GM19372 (cell line): ENCODE measurements around the gene KCNQ1.
"Not testable (repeated sequence)": the region's sequence is repeated elsewhere in the genome, so short reads cannot be mapped to it uniquely, and the experiment has no call there.

Experiments used
- ATAC-seq: cut with Tn5 transposase; IDR thresholded peaks from one replicate; pipeline ENCODE4 v1.9.1; 2021; ENCODE audit warnings: mild to moderate bottlenecking, low read depth, moderate library complexity; ENCODE audit not compliant: unreplicated experiment

The KCNQ1 gene

DNA sequence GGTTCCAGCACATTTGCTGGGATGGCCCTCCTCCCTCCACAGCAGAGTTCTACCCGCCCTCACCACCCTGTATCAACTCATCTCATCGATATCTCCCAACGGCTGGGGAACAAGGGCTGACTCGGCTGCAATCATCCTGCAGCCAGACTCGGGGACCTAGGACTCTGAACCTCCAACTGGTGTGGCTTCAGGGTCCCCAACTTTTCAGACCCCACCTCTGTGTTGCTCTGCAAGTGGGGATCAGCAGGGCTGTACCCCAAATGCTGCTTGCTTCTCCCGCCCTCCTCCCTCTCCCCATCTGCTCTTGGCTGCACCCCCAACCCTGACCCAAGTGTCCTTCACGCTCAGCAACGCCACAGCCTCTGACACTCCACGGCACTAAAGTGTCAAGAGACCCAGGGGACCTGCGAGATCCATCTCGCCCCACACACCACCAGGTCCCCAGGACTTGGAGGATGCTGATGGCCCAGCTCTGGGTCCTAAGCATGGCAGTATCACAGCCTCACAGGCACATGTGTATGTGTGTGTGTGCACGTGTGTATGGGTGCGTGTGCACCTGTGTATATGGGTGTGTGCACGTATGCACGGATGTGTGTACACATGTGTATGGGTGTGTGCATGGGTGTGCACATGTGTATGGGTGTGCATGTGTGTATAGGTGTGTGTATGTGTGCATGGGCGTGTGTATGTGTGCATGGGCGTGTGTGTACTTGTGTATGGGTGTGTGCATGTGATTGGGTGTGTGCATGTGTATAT is 26.4 kb downstream of the KCNQ1 start:
- ATAC-seq = no peak

GRCh38 chr11:2471804-2472096 is 26.9 kb downstream of the KCNQ1 start:
- no peak for ATAC-seq

- ATAC-seq = no peak
These were observed 27.8 kb downstream of the KCNQ1 start for GRCh38 chr11:2472428-2473186.

GRCh38 chr11:2473361-2474058 is 28.7 kb downstream of the KCNQ1 start:
- no peak for ATAC-seq

GRCh38 chr11:2474059-2474901 is 29.5 kb downstream of the KCNQ1 start:
- no peak for ATAC-seq

DNA sequence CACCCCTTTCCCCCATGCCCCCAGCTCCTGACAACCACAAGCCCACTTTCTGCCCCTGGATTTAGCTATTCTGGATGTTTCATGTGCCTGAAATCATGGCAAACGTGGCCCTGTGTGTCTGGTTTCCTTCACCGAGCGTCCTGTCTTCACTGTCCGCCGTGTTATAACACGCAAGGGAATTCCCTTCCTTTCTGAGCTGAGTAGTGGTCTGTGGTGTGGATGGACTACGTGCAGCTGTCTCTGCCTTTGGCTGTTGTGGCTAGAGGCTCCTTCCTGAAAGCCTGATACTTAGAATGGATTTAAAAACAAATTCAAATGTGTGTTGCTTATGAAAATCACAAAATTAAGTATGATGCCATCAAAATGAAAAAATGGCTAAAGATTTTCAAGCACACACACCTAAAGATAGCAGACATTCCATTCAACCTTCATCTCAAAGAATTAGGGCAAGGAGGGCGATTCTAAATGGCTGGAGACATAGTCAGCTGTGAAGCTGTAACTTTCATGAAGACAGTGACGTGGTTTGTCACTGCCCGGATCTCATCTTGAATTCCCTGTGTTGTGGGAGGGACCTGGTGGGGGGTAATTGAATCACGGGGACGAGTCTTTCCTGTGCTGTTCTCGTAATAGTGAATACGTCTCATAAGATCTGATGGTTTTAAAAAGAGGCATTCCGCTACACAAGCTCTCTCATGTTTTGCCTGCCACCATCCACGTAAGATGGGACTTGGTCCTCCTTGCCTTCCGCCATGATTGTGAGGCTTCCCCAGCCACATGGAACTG is 30.5 kb downstream of the KCNQ1 start:
- ATAC-seq = no peak

GRCh38 chr11:2477254-2477653 is 32.4 kb downstream of the KCNQ1 start:
- ATAC-seq = no peak

DNA sequence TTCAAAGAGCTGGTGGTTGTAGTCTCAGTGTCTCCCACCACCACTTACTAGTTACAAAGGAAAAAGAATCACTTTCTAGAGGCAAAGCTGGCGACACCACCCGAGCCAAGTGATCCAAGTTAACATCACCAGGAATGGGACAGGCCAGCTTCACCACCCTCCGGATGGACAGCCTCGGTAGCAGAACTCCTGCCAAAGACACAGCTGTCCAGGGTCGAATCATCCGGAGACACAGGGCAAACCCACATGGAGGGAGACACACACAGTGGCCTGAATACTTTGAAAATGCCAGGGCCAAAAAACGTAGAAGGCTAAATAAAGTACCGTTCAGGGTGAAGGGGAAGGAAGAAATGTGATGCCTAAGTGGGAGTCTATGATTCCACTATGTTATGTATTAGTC is 33.1 kb downstream of the KCNQ1 start:
- no peak for ATAC-seq

DNA sequence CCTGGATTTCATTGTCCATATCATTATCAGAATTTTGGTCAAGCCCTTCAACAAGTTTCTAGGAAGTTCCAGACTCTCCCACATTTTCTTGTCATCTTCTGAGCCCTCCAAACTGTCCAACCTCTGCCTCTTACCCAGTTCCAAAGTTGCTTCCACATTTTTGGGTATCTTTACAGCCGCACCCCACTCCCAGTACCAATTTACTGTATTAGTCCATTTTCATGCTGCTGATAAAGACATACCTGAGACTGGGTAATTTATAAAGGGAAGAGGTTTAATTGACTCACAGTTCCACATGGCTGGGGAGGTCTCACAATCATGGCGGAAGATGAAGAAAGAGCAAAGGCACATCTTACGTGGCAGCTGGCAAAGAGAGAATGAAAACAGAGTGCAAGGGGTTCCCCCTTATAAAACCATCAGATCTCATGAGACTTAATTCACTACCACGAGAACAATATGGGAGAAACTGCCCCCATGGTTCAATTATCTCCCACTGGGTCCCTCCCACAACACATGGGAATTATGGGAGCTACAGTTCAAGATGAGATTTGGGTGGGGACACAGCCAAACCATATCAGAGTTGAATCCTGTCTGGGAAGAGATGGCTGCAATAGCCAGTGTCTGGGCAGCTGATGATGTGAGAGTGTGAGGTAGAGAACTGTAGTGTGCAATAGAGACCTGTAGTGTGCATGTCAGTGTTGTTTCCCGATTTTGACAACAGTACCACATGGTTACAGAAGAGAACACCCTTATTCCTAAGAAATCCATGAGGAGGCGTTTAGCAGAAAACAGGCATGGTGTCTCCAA is 35.5 kb downstream of the KCNQ1 start:
- ATAC-seq = not testable (repeated sequence)

- no peak for ATAC-seq
These were observed 36.0 kb downstream of the KCNQ1 start for GRCh38 chr11:2480874-2481220.

DNA sequence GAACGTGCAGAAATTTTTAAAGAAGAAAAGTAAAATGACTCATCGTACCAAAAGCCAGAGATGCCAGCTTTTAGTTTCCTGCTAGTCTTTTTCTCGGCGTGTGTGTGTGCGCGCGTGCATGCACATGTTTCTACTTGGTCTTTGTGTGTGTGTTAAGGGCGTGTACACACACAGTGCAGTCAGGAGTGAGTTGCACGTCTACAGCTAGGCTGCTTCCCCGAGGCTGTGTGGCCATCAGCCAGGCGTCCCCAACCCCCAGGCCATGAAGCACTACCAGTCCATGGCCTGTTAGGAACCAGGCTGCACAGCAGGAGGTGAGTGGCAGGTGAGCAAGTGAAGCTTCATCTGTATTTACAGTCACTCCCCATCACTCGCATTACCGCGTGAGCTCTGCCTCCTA is 36.4 kb downstream of the KCNQ1 start:
- no peak for ATAC-seq

DNA sequence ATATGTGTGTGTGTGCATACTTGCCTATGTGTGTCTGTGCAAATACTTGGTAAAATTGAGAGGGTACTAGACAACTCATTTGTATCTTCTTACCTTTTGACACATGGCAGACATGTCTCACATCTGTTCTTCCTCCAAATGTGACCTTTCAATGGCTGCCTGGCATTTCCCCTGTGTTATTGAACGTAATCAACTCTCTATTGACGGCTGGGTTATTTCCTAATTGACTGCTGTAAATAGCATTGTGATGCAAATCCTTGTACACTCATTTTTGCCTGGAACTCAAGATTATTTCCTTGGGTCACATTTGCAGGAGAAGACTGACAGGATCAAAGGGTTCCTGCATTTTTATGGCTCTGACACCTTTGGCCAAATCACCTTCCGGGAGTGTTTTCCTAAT is 37.4 kb downstream of the KCNQ1 start:
- no peak for ATAC-seq

DNA sequence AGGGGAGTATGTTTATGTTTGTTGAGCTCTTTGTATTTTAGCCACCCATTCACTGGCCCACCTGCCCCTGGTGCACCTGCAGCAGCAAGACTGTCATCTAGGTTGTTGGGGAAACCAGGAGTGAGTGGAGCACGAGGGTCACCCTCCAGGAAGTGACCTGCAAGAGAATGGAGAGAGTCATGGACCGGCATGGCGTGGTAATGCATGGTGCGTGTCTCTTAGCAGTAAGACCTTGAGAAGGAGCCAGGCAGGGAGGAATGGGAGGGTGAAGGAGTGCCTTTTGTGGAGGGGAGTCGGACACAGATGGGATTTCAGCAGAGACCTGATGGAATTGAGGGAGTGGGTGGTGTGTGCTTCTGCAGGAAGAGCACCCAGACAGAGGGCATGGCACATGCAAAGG is 37.9 kb downstream of the KCNQ1 start:
- no peak for ATAC-seq

- ATAC-seq = no peak
These were observed 38.6 kb downstream of the KCNQ1 start for GRCh38 chr11:2483426-2483825.

- ATAC-seq = no peak
These were observed 39.8 kb downstream of the KCNQ1 start for GRCh38 chr11:2484576-2485125.

- ATAC-seq = no peak
These were observed 43.2 kb downstream of the KCNQ1 start for GRCh38 chr11:2488004-2488403.

GRCh38 chr11:2489083-2489482 is 44.3 kb downstream of the KCNQ1 start:
- no peak for ATAC-seq

GRCh38 chr11:2497951-2498350 is 53.1 kb downstream of the KCNQ1 start:
- ATAC-seq = not testable (repeated sequence)

GRCh38 chr11:2498750-2499149 is 53.9 kb downstream of the KCNQ1 start:
- no peak for ATAC-seq
